HG03432 (cell line): ENCODE data around the gene MYL3.

Source experiments
- ATAC-seq: cut with Tn5 transposase; IDR thresholded peaks from one replicate; pipeline ENCODE4 v1.9.1; 2021; ENCODE audit warnings: mild to moderate bottlenecking, moderate library complexity; ENCODE audit not compliant: unreplicated experiment

MYL3 gene

DNA sequence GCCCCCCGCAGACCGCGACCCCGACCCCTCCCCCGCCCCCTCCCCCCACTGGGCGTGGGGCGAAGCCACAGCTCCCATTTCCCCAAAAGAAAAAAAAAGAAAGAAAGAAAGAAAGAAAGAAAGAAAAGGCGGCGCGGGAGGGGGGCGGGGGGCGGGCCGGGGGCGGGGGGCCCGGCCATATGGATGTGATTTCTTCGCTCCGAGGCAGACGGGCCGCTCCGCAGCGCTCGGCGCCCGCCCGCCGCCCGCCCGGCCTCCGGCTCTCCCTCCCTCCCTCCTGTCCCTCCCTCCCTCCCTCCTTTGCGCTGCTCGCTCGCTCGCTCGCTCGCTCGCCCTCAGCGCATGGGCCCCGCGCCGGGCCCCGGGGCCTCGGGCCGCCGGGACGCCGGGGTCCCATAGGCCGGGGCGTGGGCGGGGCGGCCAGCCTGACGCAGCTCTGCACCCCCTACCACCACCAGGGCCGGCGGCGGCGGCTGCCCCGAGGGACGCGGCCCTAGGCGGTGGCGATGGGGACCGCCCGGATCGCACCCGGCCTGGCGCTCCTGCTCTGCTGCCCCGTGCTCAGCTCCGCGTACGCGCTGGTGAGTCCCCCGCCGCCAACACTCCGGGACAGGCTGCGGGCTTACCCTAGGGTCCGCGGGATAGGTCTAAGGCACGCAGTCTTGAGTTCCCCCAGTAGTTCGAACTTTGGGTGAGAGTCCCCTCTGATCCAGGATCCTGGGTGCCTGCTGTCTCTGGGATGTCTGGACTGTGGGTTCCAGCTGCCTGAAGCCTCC lies 20.0 kb upstream of the MYL3 start:
- ATAC-seq: no peak

DNA sequence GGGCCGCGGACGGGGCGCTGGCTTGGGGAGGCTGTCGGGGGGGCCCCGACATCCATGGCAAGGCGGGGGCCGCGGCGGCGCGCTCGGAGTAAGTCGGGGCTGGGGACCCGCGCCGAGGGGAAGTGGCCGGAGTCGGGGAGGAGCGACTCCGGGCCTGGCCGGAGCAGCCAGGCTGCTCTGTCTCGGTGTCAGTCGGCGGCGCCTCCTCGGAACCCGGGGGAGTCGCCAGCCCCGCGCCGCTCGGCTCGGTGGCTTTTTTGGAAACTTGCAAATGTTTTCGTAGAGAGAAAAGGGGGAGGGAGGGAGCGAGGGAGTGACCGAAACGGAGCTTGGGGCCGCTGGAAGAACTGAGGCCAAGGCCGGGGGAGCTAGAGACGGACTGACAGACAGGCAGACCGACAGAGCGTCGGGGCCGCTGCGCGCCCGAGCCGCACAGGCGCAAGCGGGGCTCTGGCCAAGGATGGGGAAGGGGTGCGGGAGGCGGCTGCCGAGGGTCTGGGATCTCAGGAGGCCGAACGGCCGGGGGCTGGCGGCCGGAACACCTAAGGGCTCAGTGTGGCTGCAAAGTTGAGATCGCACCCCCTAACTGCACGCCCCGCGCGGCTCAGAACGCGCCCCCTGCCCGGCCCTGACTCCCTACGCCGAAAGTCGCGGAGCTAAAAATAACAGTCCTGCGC lies 19.3 kb upstream of the MYL3 start:
- no peak for ATAC-seq

DNA sequence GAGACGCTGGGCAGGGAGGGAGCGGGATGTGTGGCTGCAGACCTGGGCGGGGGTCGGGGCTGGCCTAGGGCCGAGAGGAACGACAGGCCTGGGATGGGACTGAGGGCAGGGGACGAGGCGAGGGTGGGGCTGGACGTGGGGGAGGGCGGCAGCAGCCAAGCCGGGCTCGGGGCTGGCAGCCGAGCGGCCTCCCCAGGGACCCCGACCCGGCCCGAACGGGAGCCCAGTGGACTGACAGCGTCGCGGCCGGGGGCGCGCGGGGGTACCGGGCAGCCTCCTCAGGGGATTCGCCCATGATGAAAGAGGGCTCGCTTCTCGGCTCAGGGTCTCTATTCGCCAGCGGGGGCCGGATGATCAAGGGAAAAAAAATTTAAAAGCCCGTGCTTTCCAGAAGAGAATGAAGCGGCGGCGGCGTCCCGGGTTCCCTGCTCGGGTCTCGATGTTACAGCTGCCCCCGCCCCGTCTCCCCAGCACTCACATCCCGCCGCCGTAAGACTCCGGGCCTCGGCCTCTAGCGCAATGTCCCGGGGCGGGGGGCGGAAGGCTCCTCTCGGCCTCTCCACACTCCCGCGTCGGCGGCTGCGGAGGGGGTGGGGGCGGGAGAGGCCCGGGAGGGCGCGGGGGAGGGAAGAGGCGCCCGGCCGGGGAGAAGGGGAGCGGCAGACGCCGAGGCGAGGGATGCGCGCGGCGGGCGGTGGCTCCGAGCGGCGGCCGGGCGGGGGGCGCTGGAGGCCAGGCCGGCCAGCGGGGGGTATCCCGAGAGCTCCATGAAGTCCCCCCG lies 18.5 kb upstream of the MYL3 start:
- no peak for ATAC-seq

DNA sequence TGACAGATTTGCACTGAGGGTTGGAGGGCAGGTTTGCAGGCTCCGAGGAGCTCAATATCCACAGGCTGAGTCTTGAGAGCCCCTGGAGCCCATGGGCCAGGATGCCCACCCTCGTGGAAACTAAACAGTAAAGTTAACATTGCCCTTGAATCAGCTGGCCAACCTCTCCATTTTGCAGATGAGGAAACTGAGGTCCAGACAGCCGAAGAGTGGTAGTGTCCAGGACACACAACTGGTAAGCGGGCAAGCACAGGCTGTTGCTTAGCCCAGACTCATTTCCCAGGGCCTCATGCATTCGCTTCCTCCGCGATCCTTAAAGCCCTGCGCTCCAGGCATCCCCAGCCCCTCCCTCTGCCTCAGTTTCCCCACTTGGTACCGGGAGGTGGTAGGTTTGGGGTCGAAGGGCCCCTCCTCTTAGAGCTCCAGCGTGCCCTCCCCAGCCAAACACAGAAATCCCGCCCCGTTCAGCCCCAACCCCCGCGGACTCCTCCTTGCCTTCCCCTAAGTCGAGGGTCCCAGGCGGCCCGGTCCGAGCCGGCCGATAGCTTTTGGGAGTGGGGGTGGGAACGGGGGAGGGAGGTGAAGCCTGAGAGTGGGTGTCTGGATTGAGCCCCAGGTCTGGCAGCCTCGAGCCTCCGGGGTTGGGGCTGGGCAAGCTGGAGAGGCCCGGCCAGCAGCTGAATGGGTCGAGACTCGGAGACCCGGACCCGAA lies 17.8 kb upstream of the MYL3 start:
- no peak for ATAC-seq

DNA sequence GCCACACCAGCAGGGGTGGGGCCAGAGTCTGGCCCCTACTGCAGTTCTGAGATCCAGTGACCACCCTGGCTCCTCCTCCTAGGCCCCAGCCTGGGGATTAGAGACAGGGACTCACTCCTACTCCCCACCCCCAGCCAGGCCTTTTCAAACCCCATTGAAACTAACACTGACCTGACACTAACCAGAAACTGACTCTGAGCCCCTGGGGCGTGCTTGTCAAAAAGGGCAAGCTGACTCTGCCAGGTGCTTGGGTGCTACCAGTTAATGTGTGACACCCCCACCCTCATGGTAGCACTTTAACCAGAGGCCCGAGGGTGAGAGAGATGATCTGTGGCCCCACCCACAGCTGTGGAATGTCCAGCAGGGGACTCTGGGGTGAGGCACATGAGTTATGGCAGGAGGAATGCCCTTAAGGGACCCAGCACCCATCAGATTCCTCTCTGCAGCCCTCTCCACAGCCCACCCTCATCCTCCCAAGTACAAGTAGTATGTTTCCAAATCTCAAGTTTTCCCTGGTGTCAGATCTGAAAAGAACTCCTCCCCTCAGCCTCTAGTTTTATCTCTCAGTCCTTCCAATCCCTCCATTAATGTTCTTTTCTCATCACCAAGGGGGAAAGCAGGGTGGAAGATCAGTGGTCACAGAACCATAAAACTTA lies 15.7 kb upstream of the MYL3 start:
- no peak for ATAC-seq

DNA sequence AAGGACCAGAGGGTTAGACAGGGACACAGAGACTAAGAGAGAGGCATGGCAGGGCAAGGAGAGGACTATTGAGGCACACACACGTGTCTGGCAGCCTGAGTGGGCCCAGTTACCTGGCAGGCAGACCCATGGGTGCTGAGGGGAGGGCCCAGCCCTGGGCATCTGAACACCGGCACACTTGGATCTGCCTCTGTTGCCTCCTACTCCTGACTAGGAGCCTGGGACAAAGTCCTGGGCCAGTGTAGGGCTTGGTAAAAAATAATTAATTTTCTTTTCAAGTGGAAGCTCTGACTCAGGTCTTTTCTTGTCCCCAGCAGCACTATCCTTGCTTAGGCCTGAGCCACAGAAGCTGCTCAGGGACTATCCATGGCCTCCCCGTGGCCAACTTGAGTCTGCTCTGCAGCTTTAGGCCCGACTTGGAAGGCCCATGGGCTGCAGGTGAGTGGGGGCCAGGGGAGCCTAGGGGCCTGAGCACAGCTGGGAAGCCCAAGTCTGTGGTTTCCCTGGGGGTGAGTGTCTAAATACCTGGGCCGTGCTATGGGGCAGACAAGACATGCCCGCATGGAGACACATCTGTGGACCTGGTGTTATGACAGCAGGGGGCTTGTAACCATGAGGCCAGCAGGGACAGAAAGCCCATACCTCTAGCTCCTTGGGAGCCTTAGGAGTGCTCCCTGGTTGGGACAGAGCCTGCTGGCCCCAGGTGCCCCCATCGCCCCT lies 14.3 kb upstream of the MYL3 start, which contains the start of gene PTH1R:
Gene PTH1R, plus strand, starts transcription at position 316 of the 720 bp plus-strand sequence. CDS start 5,839 bp downstream, outside the sequence.
- ATAC-seq: no peak

DNA sequence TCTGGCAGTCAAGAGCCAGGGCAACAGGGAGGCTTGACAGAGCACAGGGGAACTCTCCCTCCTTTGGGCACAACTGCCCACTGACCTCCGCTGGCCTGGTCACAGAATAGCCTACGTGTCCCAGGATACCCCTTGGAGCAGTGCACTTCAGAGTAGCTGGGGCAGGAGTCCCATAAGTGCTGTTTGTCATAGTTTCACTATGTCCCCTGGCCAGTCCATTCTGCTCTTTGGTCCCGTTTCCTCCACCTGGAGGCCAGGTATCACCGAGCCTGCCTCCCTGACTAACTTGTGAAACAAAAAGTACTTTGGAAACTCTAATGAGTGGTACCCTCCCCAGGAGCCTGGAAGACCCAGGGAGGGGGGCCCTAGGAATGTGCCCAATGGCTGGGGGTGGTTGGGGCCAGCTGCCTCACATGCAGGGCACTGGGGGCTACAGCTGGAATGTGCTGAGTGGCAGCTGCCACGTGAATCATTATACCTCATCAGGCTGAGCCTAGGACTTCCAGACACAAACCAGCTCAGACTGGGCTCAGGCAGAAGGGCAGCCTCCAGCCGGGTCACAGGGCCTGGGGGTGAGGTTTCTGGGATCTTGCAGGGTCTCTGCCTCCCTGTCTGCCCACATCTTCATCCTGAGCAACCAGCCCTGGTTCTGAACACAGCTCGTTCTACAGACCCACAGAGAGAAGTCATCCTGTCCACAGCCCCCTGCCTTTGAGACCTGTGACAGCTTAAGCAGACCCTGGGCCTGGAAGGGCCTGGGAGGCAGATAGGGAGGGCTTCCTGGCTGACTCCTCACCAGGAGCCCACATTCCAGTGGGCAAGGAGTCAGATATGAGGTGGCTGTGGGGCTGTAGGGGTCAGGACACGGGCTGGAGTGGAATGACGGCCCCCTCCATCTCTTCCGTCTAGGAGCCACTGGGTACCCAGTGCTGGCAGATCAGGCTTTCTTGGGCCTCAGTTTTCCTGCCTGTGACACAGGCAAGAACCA lies 13.4 kb upstream of the MYL3 start:
- ATAC-seq: no peak

DNA sequence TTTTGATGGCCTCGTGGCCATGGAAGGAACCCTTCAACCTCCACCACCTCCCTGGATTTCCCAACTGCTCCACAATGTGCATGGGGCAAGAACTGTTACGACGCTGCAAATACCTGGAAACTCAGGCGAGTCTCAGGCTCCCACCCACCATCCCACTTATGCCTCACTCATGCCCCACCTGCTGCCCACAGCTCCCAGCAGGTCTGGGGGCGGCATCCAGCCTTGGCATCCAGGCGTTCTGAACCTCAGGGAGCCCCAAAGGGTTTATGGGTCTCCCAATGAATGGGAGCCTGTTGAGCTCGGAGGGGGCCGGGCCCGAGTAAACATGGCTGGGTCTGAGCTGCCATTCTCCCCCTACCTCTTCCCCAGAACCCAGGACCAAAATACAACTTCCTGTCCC lies 12.3 kb upstream of the MYL3 start:
- ATAC-seq: no peak

DNA sequence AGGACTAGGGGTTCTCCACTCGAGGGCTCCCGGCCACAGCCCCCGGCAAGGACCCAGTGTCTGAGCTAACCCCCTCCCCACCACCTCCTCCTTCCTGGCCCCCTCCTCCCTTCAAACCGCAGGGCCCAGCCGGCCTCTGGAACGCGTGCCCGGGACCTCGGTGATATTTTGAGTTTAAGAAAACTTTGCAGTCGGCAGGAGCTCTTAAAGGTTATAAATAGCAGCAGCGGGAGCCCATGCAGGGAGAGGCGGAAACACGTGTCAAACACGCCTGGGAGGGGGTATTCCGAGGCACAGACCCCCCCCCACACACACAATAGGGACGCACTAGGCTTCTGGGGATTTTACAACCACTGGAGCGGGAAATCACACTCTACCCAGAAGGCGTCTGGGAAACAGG lies 11.2 kb upstream of the MYL3 start:
- ATAC-seq: no peak

DNA sequence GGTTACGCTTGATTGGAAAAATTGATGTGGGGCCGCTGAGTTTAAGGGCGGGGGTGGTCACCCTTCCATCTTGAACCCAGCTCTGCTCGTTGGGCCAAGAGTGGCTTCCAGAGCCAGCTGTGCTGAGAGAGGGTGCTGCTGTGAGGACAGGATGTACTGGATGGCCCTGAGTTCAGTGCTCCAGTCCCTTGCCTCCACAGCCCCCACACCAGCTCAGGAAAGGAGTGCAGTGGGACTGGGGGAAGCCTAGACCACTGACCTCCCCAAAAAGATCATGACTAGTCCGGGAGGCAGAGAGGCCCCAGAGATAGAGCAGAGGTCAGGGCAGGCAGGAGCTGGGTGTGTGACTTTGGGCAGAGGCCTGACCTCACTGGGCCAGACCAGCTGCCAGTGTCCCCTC lies 10.3 kb upstream of the MYL3 start:
- ATAC-seq: no peak

DNA sequence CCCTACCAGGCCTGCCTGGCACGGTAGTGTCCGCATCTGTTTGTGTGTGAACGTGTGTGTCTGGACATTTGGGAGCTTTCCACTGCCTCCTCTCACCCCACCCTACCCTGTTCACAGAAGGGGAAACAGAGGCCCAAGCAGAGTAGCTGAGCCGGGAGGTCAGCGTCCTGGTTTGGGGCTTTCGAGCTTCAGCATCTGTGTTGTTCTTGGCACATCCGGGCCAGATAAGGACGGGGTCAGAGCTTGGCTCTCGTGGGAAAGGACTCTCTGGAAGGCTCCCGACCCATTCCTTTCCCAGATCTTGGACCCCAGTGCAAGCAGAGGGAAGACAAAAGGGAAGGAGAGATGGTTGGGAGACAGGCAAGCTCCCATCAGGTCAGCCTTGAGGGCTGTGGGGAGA lies 8.0 kb upstream of the MYL3 start:
- ATAC-seq: no peak

DNA sequence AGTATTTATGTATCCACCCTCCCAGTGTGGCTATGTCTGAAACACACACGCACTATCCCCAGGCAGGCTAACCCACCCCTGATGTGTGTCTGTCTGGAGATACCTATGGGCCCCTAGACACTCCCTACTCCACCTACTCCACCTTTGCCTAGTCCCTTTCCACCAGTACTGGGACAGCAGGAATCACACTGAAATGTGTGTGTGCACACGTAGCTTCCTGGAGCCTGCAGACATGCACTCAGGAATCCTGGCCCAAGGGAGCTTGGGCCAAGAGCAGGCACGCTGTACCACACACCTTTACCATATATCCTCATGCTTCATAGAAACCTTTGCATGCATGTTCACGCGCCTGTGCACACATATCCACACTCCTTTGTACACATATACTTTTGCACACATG lies 7.4 kb upstream of the MYL3 start:
- ATAC-seq: no peak

DNA sequence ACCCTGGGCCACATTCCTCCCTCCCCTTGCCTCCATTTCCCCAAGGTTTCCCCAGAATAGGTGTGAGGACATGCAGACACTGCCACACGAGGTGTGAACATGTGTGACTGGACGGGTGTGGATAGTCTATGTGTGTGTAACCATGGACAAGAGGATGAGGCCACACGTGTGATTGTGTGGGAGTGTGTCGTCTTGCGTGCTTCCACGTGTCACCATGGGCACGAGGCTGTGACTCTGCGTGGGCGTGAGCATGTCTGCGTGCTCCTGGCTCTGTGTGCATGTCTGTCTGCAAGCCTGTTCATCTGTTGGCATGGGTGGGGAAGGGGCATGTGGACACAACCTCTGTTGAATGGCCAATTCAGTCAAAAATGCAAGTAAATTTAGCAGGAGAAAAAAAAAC lies 6.2 kb upstream of the MYL3 start:
- ATAC-seq: no peak

DNA sequence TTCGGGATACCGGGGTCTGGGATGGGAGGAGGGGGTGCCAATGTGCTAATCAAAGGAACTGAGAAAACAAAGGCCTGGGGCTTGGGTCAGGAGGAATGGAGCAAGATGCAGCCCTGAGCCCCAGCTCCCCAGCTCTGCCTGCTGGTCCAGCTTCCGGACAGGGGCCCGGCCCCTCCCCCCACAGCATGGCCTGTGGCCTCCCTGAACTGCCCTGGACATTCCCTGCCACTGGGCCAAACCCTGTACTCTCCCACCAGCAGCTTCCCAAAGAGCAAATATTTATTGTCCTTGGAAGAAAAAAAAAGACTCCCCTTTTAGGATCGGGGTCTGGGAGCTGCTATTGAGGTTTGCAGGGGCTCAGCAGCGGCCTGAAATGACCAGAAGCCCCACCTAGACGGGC lies 5.7 kb upstream of the MYL3 start:
- no peak for ATAC-seq

DNA sequence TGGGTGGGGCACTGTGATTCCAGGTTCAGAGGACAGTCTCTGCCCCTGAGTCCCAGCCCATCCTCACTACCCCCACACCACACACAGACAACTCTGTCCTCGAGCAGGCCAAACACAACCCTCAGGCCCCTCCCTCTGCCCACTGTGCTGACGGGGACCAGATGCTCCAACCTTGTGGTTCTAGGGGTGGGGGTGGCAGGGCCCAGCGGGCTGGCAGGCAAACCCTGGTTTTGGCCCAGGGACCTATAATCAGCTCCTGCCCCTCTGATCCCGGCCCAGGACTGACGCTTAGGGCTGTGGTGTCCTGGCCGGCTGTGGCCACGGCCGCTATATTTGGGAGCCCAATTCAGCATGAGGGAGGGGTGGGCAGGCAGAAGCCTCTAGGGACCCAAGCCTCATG lies 5.0 kb upstream of the MYL3 start:
- no peak for ATAC-seq

DNA sequence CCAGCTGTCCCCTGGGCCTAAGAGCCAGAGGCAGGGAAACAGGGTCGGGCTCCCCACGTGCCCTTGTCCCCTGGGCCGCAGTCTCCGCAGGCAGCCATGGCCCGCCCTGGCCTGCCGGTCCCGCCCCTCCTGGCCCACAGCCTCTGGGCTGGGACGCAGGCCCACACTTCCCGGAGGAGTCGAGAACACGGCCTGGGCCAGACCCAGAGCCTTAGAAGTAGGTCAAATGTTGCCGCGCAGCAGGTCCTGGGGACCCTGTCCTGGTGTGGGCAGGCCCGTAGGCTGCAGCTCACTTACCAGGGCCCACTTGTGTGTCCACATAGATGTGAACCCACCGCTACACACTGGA lies 4.3 kb upstream of the MYL3 start:
- ATAC-seq: no peak

DNA sequence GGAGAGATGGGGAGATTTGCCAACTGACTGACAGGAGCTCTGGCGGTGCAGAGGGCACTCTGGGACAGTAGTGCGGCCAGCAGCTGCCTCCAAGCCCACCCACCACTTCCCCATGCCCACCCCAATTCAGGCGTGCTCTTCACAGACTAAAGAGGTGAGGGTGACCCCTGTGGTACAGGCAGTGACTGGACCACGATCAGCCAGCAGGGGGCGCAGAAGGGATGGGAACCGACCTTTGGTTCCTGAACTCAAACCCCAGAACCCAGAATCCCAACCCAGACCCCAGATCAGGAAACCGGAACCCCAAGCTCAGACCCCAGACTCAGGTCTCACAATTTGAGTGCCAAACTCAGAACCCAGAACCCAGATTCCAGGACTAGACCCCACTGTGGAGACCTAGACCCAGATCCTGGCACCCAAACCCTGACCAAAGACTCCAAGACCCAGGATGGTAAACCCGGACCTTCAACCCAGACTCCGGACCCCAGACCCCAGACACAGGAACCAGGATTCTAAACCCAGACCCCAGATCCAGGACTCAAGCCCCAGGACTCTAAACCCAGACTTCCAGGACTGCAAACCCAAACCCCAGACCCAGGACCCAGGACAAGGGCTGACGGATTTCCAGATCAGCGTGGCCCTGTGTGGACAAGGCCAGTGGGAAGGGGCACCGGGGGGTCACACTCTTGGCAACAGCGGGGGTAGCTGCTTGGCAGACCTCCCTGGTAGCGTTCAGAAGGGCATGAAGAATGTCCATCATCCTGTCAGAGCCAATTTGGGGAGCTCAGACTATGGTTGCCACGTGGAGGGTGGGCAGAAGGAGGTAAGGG lies 3.7 kb upstream of the MYL3 start:
- no peak for ATAC-seq

DNA sequence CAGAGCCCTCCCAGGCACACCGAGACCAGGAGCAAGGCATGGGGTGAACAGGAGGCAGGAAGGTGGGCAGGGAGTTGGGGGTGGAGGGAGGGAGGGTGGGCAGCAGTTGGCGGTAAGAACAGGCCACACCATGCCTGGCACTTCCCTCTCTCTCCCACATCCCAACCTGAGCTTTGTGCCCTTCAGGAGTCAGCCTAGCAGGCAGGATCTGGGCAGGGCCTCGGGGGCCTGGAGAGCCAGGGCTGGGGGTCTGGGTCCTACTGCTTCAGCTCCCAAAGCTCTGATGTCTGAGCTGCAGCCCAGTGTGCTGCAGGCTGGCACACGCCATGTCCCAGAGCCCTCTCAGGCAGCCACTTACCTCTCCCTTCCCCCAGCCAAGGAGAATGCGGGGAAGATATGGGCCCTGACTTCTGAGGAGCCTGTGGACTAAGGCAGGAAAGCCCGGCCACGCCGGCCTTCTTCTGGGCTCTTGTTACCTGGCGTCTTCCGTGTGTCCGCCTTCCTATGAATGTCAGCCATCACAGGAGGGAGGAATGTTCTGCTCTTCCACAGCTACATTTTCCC lies 2.9 kb upstream of the MYL3 start:
- no peak for ATAC-seq
